TTC549 (cell line): ENCODE measurements around the gene DUSP16.
"Not testable (repeated sequence)": the region's sequence is repeated elsewhere in the genome, so short reads cannot be mapped to it uniquely, and the experiment has no call there.

Experiments used
- FAIRE-seq: peaks from 2 replicates; lab custom pipeline; 2012; peaks lifted over from hg19 to GRCh38; lab: Jason Lieb, UNC

The DUSP16 gene

DNA sequence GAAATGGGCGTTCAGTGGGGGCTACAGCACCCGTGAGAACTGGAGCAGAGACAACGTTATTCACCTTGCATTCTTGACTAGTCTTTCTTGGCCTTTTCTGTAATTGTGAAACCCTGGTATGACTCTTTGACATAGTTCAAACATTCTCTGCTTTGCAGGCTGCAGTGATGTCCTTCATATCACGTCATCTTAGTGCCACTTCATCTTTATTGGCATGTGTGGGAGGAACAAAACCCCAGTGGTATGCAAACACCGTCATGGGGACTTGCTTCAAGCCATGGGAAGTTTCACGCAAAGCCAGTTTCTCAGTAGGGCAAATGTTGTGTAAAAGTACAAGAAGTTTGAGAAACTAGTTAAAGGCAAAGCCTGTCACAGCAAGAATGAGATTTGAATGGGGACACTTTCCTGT lies 20.2 kb upstream of the DUSP16 start:
- FAIRE-seq: no peak

DNA sequence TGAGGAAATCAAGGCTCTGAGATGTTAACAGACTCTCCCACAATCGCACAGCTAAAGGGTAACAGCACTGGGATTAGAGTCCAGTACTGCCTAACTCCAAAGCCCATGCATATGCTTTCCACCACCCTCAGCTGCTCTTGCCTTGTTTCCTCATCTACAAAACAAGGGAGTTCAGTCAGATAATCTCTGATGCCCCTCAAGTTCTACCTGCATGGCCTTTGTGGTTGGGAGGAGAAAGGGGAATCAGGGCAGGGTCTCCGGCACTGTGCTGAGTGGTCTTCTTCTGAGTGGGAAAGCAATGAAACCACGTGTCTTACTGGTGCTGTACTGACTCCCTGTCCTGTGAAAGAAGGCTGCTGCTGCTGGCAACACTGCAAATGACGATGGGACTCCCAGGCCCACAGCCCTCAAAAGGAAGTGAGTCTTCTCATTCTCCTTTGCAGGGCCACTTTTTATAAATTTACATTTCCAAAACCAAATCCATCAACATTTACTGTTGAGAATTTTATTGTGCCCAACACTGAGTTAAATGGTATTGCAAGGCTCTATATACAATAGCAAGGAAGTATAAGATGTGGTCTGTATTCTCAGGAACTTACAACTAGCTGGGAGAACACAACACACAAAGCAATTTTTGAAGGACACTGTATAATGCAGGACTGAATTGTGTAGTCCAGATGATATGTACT lies 19.7 kb upstream of the DUSP16 start:
- no peak for FAIRE-seq

DNA sequence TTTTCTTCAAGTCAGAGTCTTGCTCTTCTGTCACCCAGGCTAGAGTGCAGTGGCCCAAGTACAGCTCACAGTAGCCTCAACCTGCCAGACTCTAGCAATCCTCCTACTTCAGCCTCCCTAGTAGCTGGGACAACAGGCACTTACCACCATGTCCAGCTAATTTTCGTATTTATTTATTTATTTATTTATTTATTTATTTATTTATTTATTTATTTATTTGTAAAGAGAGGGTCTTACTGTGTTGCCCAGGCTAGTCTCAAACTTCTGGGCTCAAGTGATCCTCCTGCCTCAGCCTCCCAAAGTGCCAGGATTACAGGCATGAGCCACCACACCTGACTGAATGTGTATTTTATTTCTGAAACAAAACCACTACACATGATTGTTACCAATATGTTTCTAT lies 18.1 kb upstream of the DUSP16 start:
- not testable (repeated sequence) for FAIRE-seq

DNA sequence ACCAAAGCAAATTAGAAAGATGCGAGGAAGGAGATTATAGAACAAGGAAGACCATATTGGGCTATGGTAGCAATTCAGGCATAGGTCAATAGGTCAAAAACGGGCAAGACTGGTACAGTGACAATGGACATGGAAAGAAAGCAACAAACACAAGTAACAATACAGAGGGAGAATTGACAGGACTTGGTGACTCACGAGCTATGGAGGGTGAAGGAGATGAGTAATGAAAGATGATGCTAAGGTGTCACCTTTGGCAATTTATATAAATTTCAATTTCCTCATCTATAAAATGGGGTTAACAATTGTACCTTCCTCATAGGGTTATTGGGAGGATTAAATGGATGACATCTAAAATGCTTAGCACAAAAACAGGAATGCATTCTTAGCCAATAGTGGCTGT lies 15.1 kb upstream of the DUSP16 start:
- no peak for FAIRE-seq

DNA sequence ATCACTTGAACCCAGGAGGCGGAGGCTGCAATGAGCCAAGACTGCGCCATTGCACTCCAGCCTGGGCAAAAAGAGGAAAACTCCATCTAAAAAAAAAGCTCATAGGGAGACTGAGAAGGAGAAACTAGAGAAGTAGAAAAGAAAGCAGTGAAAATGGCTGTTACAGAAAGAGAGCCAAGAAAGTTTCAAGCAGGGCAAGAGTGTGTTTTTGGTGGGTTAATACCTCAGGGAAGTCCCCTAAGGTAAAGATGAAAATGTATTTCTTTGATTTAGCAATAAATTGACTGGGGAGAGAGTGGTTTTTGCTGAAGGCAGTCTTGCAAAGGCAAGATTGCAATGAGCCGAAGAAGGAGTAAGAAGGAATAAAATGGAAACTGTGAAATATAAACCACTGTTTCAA lies 10.0 kb upstream of the DUSP16 start:
- no peak for FAIRE-seq

DNA sequence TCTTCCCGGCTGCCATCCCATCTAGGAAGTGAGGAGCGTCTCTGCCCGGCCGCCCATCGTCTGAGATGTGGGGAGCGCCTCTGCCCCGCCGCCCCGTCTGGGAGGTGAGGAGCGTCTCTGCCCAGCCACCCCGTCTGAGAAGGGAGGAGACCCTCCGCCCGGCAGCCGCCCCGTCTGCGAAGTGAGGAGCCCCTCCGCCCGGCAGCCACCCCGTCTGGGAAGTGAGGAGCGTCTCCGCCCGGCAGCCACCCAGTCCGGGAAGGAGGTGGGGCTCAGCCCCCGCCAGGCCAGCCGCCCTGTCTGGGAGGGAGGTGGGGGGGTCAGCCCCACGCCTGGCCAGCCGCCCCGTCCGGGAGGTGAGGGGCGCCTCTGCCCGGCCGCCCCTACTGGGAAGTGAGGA lies 3.3 kb upstream of the DUSP16 start:
- FAIRE-seq: not testable (repeated sequence)

DNA sequence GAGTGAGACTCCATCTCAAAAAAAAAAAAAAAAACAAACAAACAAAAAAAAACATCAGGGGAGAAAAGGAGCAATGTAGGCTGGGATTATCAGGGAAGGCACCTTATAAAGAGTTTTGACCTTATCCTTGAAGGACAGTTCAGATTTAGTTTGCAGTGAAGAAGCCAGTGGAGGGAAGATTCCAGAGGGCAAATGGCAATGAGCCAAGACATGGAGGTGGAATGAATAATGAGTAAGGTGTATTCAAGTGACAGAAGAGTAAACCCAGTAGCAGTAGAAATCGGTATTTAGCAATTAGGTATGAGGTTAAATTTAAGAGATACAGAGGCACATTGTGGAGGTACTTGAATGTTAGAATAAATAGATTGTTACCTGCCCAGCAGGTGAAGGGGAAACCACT lies 2.2 kb upstream of the DUSP16 start:
- no peak for FAIRE-seq

DNA sequence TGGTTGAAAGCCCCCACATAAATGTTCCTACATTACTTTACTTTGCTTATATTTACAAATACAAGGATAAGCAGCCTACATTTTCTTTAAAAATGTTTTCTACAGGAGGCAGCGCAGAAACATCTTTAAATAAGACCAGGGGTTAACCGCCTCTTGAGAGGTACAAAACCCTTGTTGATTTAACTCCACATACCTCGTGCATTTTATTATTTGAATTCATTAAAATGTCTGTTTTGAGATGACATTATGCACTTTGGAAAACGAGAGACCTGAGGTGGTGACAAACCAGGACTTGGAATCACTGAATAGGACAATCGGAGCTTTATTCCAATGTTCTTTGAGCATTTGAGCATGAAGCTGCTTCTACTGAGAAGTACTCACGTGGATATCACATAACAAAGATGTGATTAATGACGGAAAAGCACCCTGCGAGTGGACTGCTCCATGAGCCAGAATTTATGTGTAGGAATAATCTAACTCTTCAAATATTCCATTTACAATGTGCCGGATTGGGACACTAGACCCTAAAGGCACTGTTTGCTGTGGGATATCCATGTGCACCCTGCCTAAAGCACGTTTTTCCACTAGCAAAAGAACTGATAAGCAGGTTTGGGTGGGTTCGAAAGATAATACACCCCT lies 746 bp upstream of the DUSP16 start:
- no peak for FAIRE-seq

DNA sequence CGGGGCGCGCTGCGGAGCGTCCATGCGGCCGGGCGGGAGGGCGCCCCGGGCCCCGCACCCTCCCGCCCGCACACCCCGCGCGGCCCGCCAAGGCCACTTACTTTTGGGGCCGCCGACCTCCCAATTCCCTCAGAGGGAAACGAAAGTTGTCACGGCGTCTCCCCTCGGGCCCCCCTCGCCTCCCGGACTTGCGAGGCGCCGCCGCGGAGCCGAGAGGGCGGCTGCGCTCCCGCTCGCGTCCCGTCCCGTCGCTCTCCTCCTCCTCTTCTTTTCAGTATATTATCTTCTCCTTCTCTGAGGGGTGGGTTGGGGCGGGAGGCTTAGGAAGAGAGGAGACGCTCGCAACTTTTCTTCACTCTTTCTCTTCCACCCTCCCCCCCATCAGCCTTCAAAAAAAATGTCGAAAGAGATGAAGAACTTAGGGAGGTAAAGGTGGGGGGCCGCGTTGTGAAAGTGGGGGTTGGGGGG lies 613 bp downstream of the DUSP16 start:
- FAIRE-seq: no peak

DNA sequence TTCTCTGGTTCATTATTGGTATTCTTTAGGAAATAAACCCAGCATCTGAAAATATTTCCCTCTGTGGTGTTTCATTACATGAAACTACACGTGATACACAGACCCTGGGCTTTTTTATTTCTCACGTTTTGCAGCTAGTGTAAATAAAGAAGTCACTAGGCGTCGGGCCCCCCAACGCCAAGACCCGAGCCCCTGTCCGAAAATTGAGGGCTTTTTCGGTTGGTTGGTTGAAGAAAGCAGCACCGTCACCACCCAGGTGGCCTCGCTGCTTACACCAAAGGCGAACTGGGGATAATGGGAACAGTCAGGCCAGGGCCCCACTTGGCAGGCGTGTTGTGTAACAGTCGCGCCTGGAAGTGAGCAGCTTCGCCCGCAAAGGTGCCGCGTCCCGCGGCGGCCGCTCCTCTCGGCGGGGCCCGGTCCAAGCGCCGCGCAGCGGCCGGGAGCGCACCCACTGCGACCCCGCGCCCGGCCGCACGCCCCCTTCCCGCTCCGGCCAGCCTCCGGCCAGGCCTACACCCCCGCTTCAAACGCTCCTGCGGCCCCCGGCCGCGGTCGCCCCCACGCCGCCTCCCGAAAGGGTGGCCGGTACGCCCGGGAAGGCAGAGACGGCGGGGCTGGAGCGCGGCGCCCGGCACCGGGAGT lies 1.2 kb downstream of the DUSP16 start:
- no peak for FAIRE-seq

DNA sequence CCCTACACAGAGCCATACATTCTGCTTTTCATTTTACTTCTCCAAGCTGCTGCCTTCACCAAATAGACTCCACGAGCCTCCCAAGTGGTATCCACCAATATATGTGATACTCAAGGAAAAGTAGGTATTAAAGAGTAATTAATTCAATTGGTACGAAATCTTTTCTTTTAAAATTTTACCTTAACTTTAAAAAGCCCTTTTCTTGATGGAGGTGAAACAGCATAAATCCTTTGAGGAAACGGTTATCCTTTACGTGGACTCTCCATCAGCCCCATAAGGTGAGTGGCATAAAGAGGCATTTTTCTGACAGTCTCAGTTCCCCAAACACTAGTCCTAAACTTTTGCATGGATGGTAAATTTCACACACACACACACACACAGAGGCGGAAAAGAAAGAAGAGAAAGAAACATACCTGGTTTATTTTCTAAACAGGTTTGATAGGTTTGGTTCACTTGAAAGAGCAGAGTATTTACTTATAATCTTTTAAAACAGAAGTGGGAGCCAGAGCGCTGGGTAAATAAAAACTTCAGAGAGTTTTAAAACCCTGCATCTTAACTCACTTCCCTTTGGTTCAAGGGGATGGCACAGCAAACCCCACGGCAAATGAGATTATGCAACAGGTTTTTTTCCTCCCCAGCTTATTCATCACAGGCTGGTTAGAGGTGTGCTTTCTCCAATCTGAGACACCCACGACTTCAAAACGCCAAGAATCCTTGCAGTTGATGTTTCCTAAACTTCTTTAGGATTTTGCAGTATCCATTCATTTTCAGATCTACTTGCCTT lies 1.9 kb downstream of the DUSP16 start:
- no peak for FAIRE-seq

DNA sequence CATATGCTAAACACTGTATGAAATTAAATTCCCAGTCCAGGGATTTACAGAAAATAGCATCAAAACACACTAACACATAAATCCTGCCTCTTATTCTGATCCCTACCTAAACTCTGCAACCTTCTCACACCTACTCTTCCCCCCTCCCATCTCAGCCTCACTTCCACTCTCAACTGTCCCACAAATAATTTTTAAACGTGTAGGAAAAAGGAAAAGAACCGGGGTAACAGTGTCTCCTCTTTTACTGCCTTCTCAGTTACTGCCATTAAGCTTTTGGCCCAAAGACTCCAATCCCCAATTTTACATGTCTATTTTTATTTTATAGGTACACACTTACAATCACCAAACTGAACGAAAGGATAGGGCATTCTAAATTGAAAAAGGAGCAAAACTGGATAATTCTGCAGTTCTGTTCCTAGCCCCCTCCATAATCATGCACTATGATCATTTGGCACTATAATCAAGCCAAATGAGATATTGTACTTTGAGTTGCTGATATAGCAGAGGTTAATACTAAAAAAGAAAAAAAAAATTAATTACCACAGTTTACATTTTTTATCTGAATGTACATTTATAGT lies 2.9 kb downstream of the DUSP16 start:
- FAIRE-seq: no peak

DNA sequence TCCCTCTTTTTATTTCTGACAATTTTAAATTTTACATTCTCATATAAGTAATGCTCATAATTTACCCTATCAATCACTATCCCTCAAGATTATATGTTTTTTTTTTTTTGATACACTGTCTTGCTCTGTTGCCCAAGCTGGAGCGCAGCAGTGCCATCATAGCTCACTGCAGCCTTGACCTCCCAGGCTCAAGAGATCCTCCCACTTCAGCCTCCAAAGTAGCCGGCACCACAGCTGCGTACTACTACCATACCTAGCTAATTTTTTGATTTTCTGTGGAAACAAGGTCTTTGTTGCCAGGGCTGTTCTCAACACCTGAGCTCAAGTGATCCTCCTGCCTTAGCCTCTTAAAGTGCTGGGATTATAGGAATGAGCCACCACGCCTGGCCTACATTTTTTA lies 4.4 kb downstream of the DUSP16 start:
- no peak for FAIRE-seq

DNA sequence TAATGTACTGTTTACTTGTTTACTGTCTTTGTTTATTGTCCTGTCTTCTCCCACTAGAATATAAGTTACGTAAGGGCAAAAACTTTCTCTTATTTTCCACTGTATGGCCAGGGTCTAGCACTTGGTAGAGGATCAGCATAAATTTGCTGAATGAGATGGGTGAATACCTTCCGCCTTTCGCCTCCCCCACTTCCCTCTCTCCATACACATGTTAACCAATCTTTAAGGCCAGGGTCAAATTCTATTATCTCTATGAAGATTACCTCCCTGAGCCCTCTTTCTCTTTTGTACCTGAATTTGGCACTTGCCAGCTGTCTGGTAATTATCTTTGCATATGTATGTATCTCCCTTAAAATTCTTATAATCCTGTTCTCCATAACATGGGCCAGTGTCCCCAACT lies 4.9 kb downstream of the DUSP16 start:
- no peak for FAIRE-seq

DNA sequence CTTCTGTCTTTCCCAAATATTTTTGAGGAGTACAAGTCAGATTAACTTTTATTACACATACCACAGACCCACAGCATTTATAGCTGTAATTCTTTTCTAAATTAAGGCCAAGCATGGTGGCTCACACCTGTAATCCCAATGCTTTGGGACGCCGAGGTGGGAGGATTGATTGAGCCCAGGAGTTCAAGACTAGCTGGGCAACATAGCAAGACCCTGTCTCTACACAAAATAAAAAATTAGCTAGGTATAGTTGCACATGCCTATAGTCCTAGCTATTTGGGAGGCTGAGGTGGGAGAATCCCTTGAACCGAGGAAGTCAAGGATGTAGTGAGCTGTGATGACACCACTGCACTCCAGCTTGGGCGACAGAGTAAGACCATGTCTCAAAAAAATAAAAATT lies 7.0 kb downstream of the DUSP16 start:
- FAIRE-seq: no peak

DNA sequence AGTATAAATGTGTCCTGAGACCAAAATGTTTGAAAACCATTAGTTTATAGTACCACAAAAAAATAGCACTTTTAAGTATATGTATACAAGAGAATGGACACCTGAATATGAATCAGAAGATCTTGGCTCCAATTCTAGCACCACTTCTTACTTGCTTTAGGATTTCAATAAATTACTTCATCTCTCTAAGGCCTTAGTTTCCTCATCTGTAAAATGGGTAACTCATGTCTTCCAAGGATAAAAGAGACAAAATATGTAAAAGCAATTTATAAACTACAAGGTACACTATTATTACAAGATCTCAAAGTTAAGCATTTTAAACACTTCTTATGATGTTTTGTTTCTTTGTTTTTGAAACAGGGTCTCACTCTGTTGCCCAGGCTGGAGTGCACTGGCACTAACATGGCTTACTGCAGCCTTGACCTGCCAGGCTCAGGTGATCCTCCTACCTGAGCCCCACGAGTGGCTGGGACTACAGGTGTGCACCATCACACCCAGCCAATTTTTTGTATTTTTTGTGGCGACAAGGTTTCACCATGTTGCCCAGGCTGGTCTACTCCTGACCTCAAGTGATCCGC lies 9.4 kb downstream of the DUSP16 start:
- no peak for FAIRE-seq

DNA sequence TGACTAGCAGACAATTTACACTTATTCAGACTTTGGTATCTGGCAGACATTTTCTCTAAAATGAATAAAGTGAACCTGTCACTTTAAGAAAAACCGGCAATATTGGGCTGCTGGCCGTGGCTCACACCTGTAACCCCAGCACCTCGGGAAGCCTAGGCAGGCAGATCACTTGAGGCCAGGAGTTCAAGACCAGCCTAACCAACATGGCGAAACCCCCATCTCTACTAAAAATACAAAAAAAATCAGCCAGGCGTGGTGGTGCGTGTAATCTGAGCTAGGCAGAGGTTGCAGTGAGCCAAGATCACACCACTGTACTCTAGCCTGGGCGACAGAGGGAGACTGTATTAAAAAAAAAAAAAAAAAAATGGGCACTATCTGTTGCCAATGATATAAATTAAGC lies 11.5 kb downstream of the DUSP16 start:
- FAIRE-seq: no peak

DNA sequence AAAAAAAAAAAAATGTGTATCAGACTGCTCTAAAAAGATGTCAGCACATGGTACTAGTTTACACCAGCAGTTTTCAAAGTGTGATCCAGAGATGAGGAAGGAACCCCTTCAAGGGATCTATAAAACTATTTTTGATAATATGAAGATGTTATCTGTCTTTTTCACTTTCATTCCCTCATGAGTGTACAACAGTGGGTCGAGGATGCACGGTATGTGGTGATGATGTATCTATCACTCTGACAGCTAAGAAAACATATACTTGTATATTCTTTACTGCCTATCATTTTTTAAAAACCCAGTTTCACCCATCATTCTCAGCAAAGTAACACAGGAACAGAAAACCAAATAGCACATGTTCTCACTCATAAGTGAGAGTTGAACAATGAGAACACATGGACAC lies 12.4 kb downstream of the DUSP16 start:
- no peak for FAIRE-seq

DNA sequence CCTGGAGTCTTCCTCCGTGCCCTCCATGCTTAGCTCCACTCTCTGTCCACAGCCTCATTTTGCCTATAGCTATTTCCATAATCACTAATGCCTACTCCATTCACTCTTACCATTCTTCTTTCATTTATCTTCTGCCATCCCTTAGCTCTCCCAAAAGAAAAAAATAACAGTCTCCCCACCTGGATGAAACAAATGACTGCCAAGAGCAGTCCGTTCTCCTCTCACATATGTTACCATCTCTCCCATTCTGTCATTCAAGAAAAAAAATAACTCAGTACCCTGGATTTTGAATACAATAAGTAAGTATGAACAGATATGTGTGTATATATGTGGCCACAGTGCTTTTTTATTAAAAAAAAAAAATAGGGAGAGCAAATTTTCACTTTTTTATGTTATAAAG lies 13.2 kb downstream of the DUSP16 start:
- FAIRE-seq: no peak

DNA sequence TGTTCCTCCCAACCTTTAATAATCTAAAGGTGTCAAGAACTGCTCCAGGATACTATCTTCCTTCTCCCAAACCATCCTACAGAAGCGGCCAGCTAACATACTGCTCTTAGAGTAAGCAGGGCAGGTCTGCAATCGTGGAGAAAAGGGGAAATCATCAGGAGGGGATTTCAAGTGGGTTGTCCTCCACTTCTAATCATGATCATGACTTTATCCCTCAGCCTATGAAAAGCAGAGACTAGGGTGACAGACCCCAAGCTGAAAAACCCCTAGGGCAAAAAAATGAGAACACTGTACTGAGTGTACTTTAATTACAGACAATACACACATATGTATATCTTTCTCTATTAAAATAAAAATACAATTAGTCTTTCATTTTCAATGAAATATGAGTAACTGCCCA lies 13.9 kb downstream of the DUSP16 start:
- FAIRE-seq: no peak

DNA sequence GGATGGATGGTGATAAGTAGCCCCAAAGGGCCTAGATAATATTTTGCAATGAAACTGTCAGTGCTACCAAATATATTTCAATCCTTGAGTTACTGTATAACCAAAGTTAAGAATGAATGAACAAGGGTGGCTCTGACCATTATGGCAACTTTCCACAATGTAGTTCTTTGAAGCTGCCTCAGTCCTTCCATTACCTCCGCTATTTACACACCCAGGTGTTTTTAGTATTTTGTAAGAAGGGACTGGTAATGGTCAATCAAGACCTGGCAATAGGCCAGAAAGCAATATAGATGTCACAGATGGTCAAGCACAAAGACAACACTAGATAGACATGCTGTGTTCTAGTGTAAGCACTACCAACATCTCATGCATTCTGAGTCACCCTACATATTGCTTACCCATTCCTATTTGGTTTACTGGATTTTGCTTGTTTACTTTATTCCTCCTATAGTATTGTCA lies 16.3 kb downstream of the DUSP16 start:
- no peak for FAIRE-seq

DNA sequence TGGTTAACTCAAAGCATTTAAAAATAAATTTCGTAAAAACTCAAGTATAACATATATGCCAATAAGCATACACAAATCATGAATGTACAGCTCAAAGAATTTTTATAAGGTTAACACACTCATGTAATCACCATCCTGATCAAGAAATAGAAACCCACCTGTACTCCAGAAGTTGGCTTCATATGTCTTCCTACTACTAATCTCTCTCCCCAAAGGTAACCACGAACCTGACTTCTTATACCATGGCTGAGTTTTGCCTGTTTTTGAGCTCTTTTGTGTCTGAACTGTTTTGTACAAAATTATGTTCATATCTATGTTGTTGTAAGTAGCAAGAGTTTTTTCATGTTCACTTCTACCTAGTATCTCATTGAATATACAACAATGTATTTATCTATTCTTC lies 18.7 kb downstream of the DUSP16 start:
- no peak for FAIRE-seq
